ENCODE measurements around the gene MRPL44.

Gene MRPL44

DNA sequence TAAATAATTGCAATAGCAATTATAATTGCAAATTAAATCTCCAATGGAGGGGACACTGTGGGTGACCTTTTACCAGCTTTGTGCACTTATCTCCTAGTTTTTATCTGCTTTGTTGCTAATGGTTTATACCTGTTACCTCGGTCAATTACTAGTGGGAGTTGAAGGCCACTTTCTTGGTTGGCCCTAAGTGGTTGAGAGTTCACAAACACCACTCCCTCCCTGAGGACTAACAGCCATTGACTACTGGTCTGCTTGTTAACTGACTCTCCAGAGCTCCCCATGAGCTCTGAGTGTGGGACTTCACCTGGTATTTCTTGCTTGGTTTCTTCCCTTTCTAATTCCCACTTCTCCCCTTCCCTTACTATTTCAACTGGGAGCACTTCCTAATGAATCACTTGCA lies 54.6 kb downstream of the MRPL44 start:
- DNase-seq, result no peak

DNA sequence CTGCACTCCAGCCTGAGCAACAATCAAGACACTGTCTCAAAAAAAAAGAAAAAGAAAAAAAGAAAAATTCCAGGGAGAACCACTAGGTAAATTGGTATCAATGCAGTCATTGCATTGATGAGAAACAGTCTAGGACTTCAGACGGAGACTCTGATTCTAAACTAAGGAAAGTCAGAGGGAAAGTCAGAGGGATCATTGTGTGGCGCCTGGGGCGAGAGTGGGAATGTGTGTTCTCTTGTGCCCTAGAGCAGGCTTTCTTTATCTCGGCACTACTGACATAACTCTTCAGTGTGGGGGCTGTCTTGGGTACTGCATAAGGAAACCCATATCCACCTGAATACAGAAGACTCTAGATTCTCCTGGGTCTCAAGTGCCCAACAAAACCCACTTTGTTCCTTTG lies 57.1 kb downstream of the MRPL44 start:
- DNase-seq, result no peak

DNA sequence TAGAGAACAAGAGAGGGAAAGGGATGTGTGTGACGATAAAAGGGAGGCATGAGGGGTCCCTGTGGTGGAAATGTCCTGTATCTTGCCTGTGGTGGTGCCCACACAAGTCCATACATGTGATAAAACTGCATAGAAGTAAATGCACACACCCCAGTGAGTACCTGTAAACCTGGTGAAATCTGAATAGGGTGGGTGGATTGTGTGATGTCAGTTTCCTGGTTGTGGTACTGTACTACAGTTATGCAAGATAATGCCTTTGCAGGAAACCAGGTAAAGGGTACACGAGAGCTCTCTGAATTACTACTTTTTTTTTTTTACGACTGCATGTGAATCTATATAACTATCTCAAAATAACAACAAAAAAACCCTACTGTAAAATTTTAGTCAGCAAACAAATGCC lies 59.7 kb downstream of the MRPL44 start:
- DNase-seq, result no peak

All from NCI-H146 (cell line).